ENCODE data around the gene ENTPD6. TPM values are rescaled to one million over a fixed set of nuclear protein-coding genes. Genes with fewer than 3 reads are reported as not detected.
"Not testable (repeated sequence)": the region's sequence is repeated elsewhere in the genome, so short reads cannot be mapped to it uniquely, and the experiment has no call there.

The ENTPD6 gene
- total RNA-seq, 6 experiments from 2014 or later: 28.8 to 48.4 (median 34.6) TPM

DNA sequence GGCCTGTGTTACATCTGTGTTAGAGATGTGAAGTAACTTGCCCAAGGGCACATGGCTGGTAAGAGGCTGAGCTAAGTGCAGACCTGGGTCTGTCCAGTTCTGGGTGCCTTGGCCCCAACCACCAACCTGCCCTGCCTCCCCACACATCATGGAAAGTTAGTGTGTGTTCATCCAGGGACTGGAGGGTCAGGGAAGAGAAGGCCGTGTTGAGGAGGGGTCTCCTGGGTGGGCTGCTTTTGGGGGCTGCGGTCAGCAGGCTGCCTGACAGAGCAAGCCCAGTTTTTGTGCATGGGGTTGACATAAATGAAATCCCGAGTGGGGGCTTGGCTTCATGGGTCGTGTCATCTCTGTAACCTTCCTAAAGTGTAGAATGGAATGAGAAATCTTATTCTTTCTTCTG lies 63.3 kb downstream of the ENTPD6 start:
- ATAC-seq: no peak
- Histone ChIP-seq H3K36me3 (peaks cover 0 to 2% (median 0%) of the 10 kb centered on the region in 4 donors), H3K4me1 (peaks cover 0 to 16% (median 6%) of the 10 kb centered on the region in 4 donors), H3K4me3 (no peak overlapping the region), H3K9me3 (no peaks in the 10 kb centered on the region), H3K27me3 (no peaks in the 10 kb centered on the region), H3K27ac (no peak overlapping the region)
- DNase-seq: no peak
- 89% methylated on average over 3 of the region's 4 CpGs for WGBS (ENCODE audit: insufficient coverage, low coverage, low lambda C conversion rate, missing lambda C conversion rate)
- intact Hi-C loops (cut with DNase I): no loop called here
- TF ChIP-seq, protein P1, sequence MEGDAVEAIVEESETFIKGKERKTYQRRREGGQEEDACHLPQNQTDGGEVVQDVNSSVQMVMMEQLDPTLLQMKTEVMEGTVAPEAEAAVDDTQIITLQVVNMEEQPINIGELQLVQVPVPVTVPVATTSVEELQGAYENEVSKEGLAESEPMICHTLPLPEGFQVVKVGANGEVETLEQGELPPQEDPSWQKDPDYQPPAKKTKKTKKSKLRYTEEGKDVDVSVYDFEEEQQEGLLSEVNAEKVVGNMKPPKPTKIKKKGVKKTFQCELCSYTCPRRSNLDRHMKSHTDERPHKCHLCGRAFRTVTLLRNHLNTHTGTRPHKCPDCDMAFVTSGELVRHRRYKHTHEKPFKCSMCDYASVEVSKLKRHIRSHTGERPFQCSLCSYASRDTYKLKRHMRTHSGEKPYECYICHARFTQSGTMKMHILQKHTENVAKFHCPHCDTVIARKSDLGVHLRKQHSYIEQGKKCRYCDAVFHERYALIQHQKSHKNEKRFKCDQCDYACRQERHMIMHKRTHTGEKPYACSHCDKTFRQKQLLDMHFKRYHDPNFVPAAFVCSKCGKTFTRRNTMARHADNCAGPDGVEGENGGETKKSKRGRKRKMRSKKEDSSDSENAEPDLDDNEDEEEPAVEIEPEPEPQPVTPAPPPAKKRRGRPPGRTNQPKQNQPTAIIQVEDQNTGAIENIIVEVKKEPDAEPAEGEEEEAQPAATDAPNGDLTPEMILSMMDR (IDR thresholded peaks at IDR 0.05): no peak
- no peak for TF ChIP-seq POLR2A (IDR thresholded peaks at IDR 0.05)

DNA sequence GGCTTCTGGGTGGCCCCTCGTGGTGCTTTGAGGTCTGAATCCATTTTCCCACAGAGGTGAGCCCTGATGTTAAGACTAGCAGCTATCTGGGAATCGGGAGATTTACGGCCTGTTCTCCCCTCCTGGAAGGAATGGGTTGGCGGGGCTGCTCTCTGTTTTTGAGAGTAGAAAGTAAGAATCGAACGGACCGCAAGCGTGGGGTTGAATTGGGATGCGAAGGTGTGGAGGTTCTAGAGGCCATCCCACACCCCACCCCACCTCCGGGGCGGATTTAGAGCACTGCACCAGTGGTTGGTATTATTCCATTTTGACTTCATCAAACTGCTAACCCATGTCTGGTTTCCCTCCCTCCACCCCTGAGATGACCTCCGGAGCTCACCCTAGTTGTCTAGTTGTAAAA lies 63.8 kb downstream of the ENTPD6 start:
- Histone ChIP-seq H3K4me1 (peaks cover 0 to 16% (median 6%) of the 10 kb centered on the region in 4 donors), H3K36me3 (peaks cover 0 to 2% (median 0%) of the 10 kb centered on the region in 4 donors), H3K9me3 (no peaks in the 10 kb centered on the region), H3K4me3 (no peak overlapping the region), H3K27ac (no peak overlapping the region), H3K27me3 (no peaks in the 10 kb centered on the region)
- DNase-seq (no peak), ATAC-seq (no peak)
- no peak for TF ChIP-seq POLR2A (IDR thresholded peaks at IDR 0.05)
- TF ChIP-seq, protein P1 (IDR thresholded peaks at IDR 0.05): no peak
- intact Hi-C loops (cut with DNase I): no loop called here
- 98% methylated on average over 8 of the region's 12 CpGs for WGBS (ENCODE audit: insufficient coverage, low coverage, low lambda C conversion rate, missing lambda C conversion rate)

DNA sequence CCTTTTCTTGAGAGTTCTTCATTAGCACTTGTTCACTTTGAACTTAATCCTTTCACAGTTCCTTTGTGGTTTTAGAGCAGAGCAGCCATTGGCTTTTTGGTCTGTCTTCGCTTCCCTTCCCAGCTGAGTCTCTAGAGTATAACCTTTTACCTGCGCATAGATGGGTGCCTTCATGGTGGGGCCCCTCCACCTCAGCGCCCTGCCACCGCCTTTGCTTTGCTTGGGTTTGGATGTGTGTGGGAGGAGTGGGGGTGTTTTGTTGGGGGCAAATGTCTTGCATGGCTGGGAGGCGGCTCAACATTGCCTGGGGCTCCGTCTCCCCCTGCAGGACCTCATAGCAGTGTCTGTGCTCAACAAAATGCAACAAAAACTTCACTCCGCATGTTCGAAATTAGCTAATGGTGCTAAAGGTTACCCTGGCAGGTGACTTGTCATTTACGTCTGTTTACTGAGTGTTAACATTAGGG lies 64.3 kb downstream of the ENTPD6 start:
- Histone ChIP-seq H3K4me1 (peaks cover 0 to 16% (median 6%) of the 10 kb centered on the region in 4 donors), H3K36me3 (peaks cover 0 to 2% (median 0%) of the 10 kb centered on the region in 4 donors), H3K9me3 (no peaks in the 10 kb centered on the region), H3K4me3 (no peak overlapping the region), H3K27ac (no peak overlapping the region), H3K27me3 (no peaks in the 10 kb centered on the region)
- DNase-seq (no peak), ATAC-seq (no peak)
- TF ChIP-seq POLR2A (IDR thresholded peaks at IDR 0.05): no peak
- TF ChIP-seq, protein P1 (IDR thresholded peaks at IDR 0.05): no peak
- 96% methylated on average over 7 of the region's 9 CpGs for WGBS (ENCODE audit: insufficient coverage, low coverage, low lambda C conversion rate, missing lambda C conversion rate)
- intact Hi-C loops (cut with DNase I): no loop called here

DNA sequence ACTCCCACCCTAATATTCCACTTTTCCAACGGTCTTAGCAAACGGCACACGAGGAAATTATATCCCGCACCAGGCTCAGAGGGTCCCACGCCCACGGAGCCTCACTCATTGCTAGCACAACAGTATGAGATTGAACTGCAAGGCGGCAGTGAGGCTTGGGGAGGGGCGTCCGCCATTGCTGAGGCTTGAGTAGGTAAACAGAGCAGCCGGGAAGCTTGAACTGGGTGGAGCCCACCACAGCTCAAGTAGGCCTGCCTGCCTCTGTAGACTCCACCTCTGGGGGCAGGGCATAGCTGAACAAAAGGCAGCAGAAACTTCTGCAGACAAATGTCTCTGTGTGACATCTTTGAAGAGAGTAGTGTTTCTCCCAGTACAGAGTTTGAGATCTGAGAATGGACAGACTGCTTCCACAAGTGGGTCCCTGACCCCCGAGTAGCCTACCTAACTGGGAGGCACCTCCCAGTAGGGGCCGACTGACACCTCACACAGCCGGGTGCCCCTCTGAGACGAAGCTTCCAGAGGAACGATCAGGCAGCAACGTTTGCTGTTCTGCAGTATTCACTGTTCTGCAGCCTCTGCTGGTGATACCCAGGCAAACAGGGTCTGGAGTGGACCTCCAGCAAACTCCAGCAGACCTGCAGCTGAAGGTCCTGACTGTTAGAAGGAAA lies 65.4 kb downstream of the ENTPD6 start:
- ATAC-seq; H3K27me3 ChIP-seq; H3K9me3 ChIP-seq; DNase-seq; H3K36me3 ChIP-seq; intact Hi-C loops (cut with DNase I); H3K4me3 ChIP-seq; H3K27ac ChIP-seq: not testable (repeated sequence)
- WGBS (ENCODE audit: insufficient coverage, low coverage, low lambda C conversion rate, missing lambda C conversion rate): 79% methylated on average over 9 of the region's 16 CpGs
- peaks cover 0 to 12% (median 4%) of the 10 kb centered on the region in 4 donors for H3K4me1 ChIP-seq

DNA sequence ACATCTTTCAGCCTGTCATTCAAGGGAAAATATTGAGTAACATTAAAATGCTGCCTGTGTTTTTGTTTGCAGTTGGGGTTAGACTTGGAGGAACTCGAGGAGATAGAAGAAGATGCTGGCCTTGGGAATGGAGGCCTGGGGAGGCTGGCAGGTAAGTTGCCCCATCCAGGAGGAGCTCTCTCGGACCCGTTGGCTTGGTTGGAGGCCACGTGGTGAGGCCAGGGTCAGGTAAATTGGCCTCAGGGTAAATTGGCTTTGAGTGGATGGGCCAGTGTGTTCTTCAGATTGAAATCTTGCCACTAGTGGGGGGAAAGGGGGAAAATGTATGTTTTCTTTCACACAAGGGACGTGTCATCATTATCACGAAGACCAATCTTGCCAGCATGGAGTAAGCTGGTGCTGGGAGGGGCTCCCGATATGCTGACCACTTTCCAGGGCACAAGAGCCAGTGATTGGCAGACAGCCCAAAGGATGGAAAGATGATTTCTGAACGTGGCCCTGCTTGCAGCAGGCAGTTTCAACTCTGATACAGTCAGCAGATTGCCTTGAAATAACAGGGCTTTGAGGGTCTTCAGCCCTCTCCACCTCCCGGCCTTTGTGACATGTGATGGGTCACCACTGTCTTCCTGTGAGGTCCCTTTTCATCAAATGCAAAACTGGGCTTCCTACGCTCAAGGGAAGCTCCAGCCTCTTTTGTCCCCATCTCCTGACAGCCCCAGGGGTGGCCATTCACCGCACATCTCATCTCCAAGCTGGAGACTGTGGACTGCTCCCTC lies 73.7 kb downstream of the ENTPD6 start:
- WGBS (ENCODE audit: insufficient coverage, low coverage, low lambda C conversion rate, missing lambda C conversion rate): 100% methylated on average over 3 of the region's 11 CpGs
- no peaks in the 10 kb centered on the region for H3K27me3 ChIP-seq
- intact Hi-C loops (cut with DNase I): no loop called here
- TF ChIP-seq, protein P1 (IDR thresholded peaks at IDR 0.05): no peak
- no peak for TF ChIP-seq POLR2A (IDR thresholded peaks at IDR 0.05)
- ATAC-seq (no peak), DNase-seq (peak in 2 of 3 donors; percentile 21 to 37)
- H3K4me1 ChIP-seq: no peaks in the 10 kb centered on the region
- no peak overlapping the region for H3K27ac ChIP-seq
- H3K9me3 ChIP-seq: no peaks in the 10 kb centered on the region
- peaks cover 0 to 5% (median 0%) of the 10 kb centered on the region in 4 donors for H3K36me3 ChIP-seq
- H3K4me3 ChIP-seq: no peak overlapping the region

Measured in right lobe of liver (tissue), 6 donors.